Mesothelial cell of epicardium (in vitro differentiated cells): Measurements from ENCODE around the gene MAPK4. TPM values are rescaled to one million over a fixed set of nuclear protein-coding genes. Genes with fewer than 3 reads are reported as not detected.
"Not testable (repeated sequence)": the region's sequence is repeated elsewhere in the genome, so short reads cannot be mapped to it uniquely, and the experiment has no call there.

Source experiments
- DNase-seq, 2 experiments: peaks; one replicate each; pipeline ENCODE4 v3.0.0; 2021; ENCODE audit warnings: low spot score in 2 of 2; ENCODE audit not compliant: unreplicated experiment in 2 of 2
- H3K27ac Mint-ChIP-seq: 2 replicates; pipeline ENCODE4 v1.8.0; 2021; ENCODE audit warnings: mixed read lengths
- H3K27me3 Mint-ChIP-seq: 2 replicates; pipeline ENCODE4 v1.8.0; 2021; ENCODE audit warnings: low read depth, mixed read lengths
- H3K36me3 Mint-ChIP-seq: 2 replicates; pipeline ENCODE4 v1.8.0; 2021; ENCODE audit warnings: mixed read lengths
- H3K4me1 Mint-ChIP-seq: 2 replicates; pipeline ENCODE4 v1.8.0; 2021; ENCODE audit warnings: mixed read lengths
- H3K4me3 Mint-ChIP-seq: 2 replicates; pipeline ENCODE4 v1.8.0; 2021; ENCODE audit warnings: mild to moderate bottlenecking, moderate library complexity, mixed read lengths
- H3K9me3 Mint-ChIP-seq: 2 replicates; pipeline ENCODE4 v1.8.0; 2021; ENCODE audit warnings: mixed read lengths
- CTCF ChIP-seq: fragments of 200-600 bp; sonication (generic); IDR thresholded peaks from one replicate; pipeline ENCODE4 v1.5.0; 2021; ENCODE audit warnings: antibody characterized with exemption; ENCODE audit not compliant: unreplicated experiment
- total RNA-seq: library from RNA; stranded (reverse); gene quantifications from 3 replicates; pipeline ENCODE4 v1.2.1, GENCODE V29; 2021

Gene MAPK4
- total RNA-seq, 1 donor from 2014 or later = 6.3 TPM

DNA sequence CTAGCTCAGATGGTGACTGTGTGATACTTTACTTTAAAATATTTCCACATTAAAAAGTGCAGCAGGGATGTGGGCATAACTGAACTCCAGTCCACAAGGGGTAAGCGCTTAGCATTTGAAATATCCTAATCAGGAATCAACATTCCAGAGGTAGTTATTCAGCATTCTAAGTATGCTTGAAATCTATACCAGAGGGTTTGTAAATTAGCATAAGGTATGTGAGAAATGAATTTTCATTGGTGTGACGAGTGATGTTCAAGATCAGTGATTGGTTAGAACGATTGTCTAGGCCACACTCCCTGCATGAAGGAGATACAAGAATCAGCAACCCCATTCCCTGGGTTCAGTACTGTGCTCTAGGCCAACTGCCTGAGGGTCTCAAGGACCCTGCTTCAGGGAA lies 42.6 kb downstream of the MAPK4 start:
- H3K36me3 Mint-ChIP-seq = no peaks in the 10 kb centered on the region
- TF ChIP-seq CTCF = no peak
- H3K27me3 Mint-ChIP-seq = no peaks in the 10 kb centered on the region
- H3K27ac Mint-ChIP-seq = no peak overlapping the region
- no peak for DNase-seq
- H3K4me3 Mint-ChIP-seq = no peak overlapping the region
- no peaks in the 10 kb centered on the region for H3K4me1 Mint-ChIP-seq
- H3K9me3 Mint-ChIP-seq = peaks cover 7% of the 10 kb centered on the region

DNA sequence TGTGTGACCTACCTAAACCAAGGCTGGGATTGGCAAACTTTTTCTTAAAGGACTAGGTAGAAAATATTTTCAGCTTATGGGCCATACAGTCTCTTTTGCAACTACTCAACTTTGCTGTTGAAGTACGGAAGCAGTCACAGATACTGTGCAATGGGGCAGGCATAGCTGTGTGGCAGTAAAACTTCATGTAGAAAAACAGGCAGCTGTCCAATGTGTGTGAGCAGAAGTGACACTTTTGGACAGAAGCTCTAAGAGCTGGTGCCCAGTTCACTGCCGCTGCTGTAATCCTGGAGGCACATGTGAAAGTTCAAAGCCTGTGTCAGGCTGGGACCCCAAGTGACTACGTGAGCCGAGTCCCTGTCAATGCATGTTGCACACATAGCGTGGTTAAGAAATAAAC lies 46.7 kb downstream of the MAPK4 start:
- H3K27ac Mint-ChIP-seq = no peak overlapping the region
- peaks cover 5% of the 10 kb centered on the region for H3K4me1 Mint-ChIP-seq
- H3K36me3 Mint-ChIP-seq = peaks cover 2% of the 10 kb centered on the region
- TF ChIP-seq CTCF = no peak
- H3K27me3 Mint-ChIP-seq = no peaks in the 10 kb centered on the region
- H3K9me3 Mint-ChIP-seq = peaks cover 9% of the 10 kb centered on the region
- DNase-seq = no peak
- no peak overlapping the region for H3K4me3 Mint-ChIP-seq

DNA sequence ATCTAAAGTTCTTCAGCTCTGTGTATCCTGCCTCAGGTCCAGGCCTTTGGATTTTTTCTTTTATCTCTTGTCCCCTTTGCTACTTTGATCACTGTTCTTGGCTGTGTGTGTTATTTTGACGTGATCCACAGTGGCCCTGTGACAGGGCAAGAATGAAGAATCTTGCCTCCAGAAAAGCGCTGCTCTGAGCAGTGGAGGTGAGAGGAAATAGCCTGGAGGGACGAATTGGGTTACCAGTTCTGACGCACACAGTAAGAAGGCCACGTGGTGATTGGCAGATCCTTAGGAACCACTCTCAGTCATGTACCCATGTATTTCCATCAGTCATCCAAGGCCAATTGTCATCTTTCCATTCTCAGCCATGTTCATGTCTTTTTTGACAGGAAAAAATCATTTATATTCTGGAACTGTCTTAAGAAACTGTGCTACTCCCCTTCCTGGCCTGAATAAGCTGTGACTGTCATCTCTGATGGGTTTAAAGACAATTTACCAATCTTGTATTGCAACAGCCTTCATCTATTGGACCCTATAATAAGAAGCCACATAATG lies 47.6 kb downstream of the MAPK4 start:
- no peak for TF ChIP-seq CTCF
- no peak for DNase-seq
- H3K27ac Mint-ChIP-seq = no peak overlapping the region

GRCh38 chr18:50609171-50609570 lies 49.3 kb downstream of the MAPK4 start:
- not testable (repeated sequence) for DNase-seq, H3K27ac Mint-ChIP-seq, H3K36me3 Mint-ChIP-seq, H3K4me1 Mint-ChIP-seq, H3K4me3 Mint-ChIP-seq, H3K27me3 Mint-ChIP-seq
- H3K9me3 Mint-ChIP-seq = peaks cover 12% of the 10 kb centered on the region

More for the DNA sequence above, 47.6 kb downstream of the MAPK4 start:
- H3K4me1 Mint-ChIP-seq = peaks cover 7% of the 10 kb centered on the region
- H3K27me3 Mint-ChIP-seq = no peaks in the 10 kb centered on the region
- H3K9me3 Mint-ChIP-seq = peaks cover 6% of the 10 kb centered on the region
- no peak overlapping the region for H3K4me3 Mint-ChIP-seq
- peaks cover 2% of the 10 kb centered on the region for H3K36me3 Mint-ChIP-seq

- Mint-ChIP-seq H3K4me1 (peaks cover 7% of the 10 kb centered on the region), H3K36me3 (peaks cover 2% of the 10 kb centered on the region), H3K27ac (no peak overlapping the region), H3K4me3 (no peak overlapping the region), H3K9me3 (peaks cover 12% of the 10 kb centered on the region), H3K27me3 (no peaks in the 10 kb centered on the region)
- no peak for DNase-seq
- no peak for TF ChIP-seq CTCF
Observed at GRCh38 chr18:50610349-50610748, 50.5 kb downstream of the MAPK4 start.

DNA sequence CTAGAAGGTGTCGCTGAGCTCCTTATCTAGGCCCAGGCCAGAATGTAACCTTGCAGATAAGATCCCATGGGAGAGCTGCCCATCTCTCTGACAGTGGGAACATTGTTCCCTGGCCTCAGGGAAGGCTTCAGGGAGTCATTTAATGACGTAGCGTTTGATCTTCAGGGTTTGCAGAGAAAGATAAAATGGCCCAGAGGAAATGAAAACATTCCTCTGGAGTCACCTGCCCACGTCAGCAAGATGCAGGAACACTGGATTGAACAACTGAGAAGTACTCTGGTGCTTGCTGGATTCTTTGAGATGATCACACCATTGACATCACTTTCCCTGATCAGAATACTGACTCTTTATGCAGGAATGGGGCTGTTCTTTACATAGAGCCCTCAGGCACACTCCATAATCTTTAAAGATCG lies 51.6 kb downstream of the MAPK4 start:
- Mint-ChIP-seq H3K9me3 (peaks cover 12% of the 10 kb centered on the region), H3K4me1 (peaks cover 7% of the 10 kb centered on the region), H3K27ac (no peak overlapping the region), H3K4me3 (no peak overlapping the region), H3K27me3 (no peaks in the 10 kb centered on the region), H3K36me3 (peaks cover 2% of the 10 kb centered on the region)
- TF ChIP-seq CTCF = no peak
- DNase-seq = no peak
